NT2/D1 (cell line): Measurements from ENCODE around the gene CYP4B1.
A peak's percentile ranks its signal among the peaks of the same experiment; 100 is the strongest.
"Not testable (repeated sequence)": the region's sequence is repeated elsewhere in the genome, so short reads cannot be mapped to it uniquely, and the experiment has no call there.

Experiments
- DNase-seq: peaks from one replicate; pipeline ENCODE4 v3.0.0-alpha.2; 2011; ENCODE audit warnings: low read depth, low spot score
- H3K27me3 ChIP-seq: 2 replicates; pipeline ENCODE4 v1.6.0; 2011; ENCODE audit warnings: mild to moderate bottlenecking; ENCODE audit not compliant: insufficient read length, insufficient read depth
- H3K36me3 ChIP-seq: 2 replicates; pipeline ENCODE4 v1.6.1; 2011; ENCODE audit warnings: mild to moderate bottlenecking, low read length, mixed read lengths; ENCODE audit not compliant: insufficient read depth, insufficient read length
- H3K4me1 ChIP-seq: 2 replicates; pipeline ENCODE4 v1.5.1; 2011; ENCODE audit not compliant: insufficient read depth, insufficient read length
- H3K4me3 ChIP-seq: 2 replicates; pipeline ENCODE4 v1.5.1; 2011; ENCODE audit warnings: low read depth; ENCODE audit not compliant: insufficient read length
- H3K9ac ChIP-seq: 2 replicates; pipeline ENCODE4 v1.6.0; 2011; ENCODE audit warnings: low read depth; ENCODE audit not compliant: insufficient read length
- H3K9me3 ChIP-seq: 2 replicates; pipeline ENCODE4 v1.5.1; 2011; ENCODE audit warnings: mild to moderate bottlenecking, low read length; ENCODE audit not compliant: insufficient read depth
- SUZ12 ChIP-seq: IDR thresholded peaks from 2 replicates; pipeline ENCODE4 v1.6.1; 2011; ENCODE audit not compliant: insufficient read length, insufficient read depth; ENCODE audit errors: extremely low read depth
- YY1 ChIP-seq: IDR thresholded peaks from 2 replicates; pipeline ENCODE4 v1.6.1; 2011; ENCODE audit not compliant: insufficient read length, insufficient read depth
- ZNF274 ChIP-seq: IDR thresholded peaks from 2 replicates; pipeline ENCODE4 v1.6.1; 2011; ENCODE audit warnings: mild to moderate bottlenecking, low read depth, low read length

CYP4B1 gene

GRCh38 chr1:46798810-46799209, at the start of gene CYP4B1:
CYP4B1 (plus strand) TSS chr1:46799046; CDS start chr1:46799082, 36 bp downstream.
- Histone ChIP-seq H3K27me3 (peaks cover 7% of the 10 kb centered on the region), H3K4me3 (no peak within 1 kb of the TSS), H3K36me3 (no peaks in the 10 kb centered on the region), H3K9ac (no peak within 1 kb of the TSS), H3K9me3 (no peaks in the 10 kb centered on the region), H3K4me1 (peaks cover 3% of the 10 kb centered on the region)
- no peak for DNase-seq
- no peak for TF ChIP-seq ZNF274
- TF ChIP-seq SUZ12 = no peak
- no peak for TF ChIP-seq YY1

- Histone ChIP-seq H3K4me3 (no peak overlapping the region), H3K4me1 (no peaks in the 10 kb centered on the region), H3K36me3 (no peaks in the 10 kb centered on the region), H3K27me3 (no peaks in the 10 kb centered on the region), H3K9ac (no peak overlapping the region), H3K9me3 (no peaks in the 10 kb centered on the region)
- TF ChIP-seq SUZ12 = no peak
- TF ChIP-seq YY1 = no peak
- no peak for TF ChIP-seq ZNF274
- DNase-seq = no peak
Measured at GRCh38 chr1:46749404-46749803, 49.4 kb upstream of the CYP4B1 start.

- Histone ChIP-seq H3K4me3 (no peak overlapping the region), H3K9me3 (no peaks in the 10 kb centered on the region), H3K36me3 (no peaks in the 10 kb centered on the region), H3K9ac (no peak overlapping the region), H3K27me3 (no peaks in the 10 kb centered on the region), H3K4me1 (no peaks in the 10 kb centered on the region)
- TF ChIP-seq ZNF274 (no peak), YY1 (no peak), SUZ12 (no peak)
- DNase-seq = no peak
Measured at GRCh38 chr1:46749921-46750404, 48.9 kb upstream of the CYP4B1 start.

GRCh38 chr1:46753985-46754384, 44.9 kb upstream of the CYP4B1 start:
- peaks cover 3% of the 10 kb centered on the region for H3K4me1 ChIP-seq
- no peak overlapping the region for H3K4me3 ChIP-seq

GRCh38 chr1:46754707-46755106, 44.1 kb upstream of the CYP4B1 start:
- not testable (repeated sequence) for H3K9me3 ChIP-seq, H3K4me3 ChIP-seq, H3K36me3 ChIP-seq, H3K4me1 ChIP-seq, DNase-seq, H3K27me3 ChIP-seq, H3K9ac ChIP-seq

More at GRCh38 chr1:46753985-46754384, 44.9 kb upstream of the CYP4B1 start:
- H3K9ac ChIP-seq = no peak overlapping the region
- H3K36me3 ChIP-seq = no peaks in the 10 kb centered on the region
- DNase-seq = no peak
- no peaks in the 10 kb centered on the region for H3K27me3 ChIP-seq
- TF ChIP-seq SUZ12 (no peak), ZNF274 (no peak), YY1 (no peak)
- H3K9me3 ChIP-seq = no peaks in the 10 kb centered on the region

GRCh38 chr1:46755121-46755520, 43.7 kb upstream of the CYP4B1 start:
- Histone ChIP-seq H3K9ac (no peak overlapping the region), H3K4me3 (no peak overlapping the region), H3K4me1 (peaks cover 3% of the 10 kb centered on the region), H3K36me3 (no peaks in the 10 kb centered on the region), H3K27me3 (no peaks in the 10 kb centered on the region), H3K9me3 (no peaks in the 10 kb centered on the region)
- TF ChIP-seq YY1 (no peak), ZNF274 (no peak), SUZ12 (no peak)
- DNase-seq = no peak

- peak; percentile 43 for DNase-seq
- TF ChIP-seq SUZ12 (no peak), ZNF274 (no peak), YY1 (no peak)
- no peaks in the 10 kb centered on the region for H3K27me3 ChIP-seq
- no peaks in the 10 kb centered on the region for H3K9me3 ChIP-seq
- H3K4me3 ChIP-seq = no peak overlapping the region
- H3K36me3 ChIP-seq = no peaks in the 10 kb centered on the region
- no peak overlapping the region for H3K9ac ChIP-seq
- peaks cover 3% of the 10 kb centered on the region for H3K4me1 ChIP-seq
Measured at GRCh38 chr1:46757247-46757955, 41.4 kb upstream of the CYP4B1 start.
